SU-DHL-6 (cell line): Measurements from ENCODE around the gene GIPC2.

ENCODE experiments used
- H2AFZ ChIP-seq: fragments of 200-600 bp; sonication (generic); 2 replicates; pipeline ENCODE4 v1.6.1; 2014; ENCODE audit warnings: low read depth, mild to moderate bottlenecking, moderate library complexity, mixed read lengths, antibody characterized with exemption, low read length; ENCODE audit not compliant: severe bottlenecking
- H3F3A ChIP-seq: fragments of 200-600 bp; shearing (Covaris generic); 2 replicates; pipeline ENCODE4 v1.6.0; 2016; ENCODE audit warnings: antibody characterized with exemption, mild to moderate bottlenecking; ENCODE audit not compliant: insufficient read depth
- H3K27ac ChIP-seq: fragments of 200-600 bp; sonication (generic); 2 replicates; pipeline ENCODE4 v1.5.1; 2016; ENCODE audit warnings: low read depth, mild to moderate bottlenecking, low read length, moderate library complexity, mixed read lengths
- H3K27me3 ChIP-seq: fragments of 200-600 bp; sonication (generic), shearing (Covaris generic); 2 replicates; pipeline ENCODE4 v1.6.0; 2014; ENCODE audit warnings: mild to moderate bottlenecking, low read length
- H3K36me3 ChIP-seq: fragments of 200-600 bp; sonication (generic); 2 replicates; pipeline ENCODE4 v1.6.1; 2014; ENCODE audit warnings: mild to moderate bottlenecking, low read length, mixed read lengths
- H3K4me2 ChIP-seq: fragments of 300-600, 200-600 bp; shearing (Covaris generic), sonication (generic); 2 replicates; pipeline ENCODE4 v1.6.0; 2014; ENCODE audit warnings: low read length, low read depth, mild to moderate bottlenecking; ENCODE audit not compliant: poor library complexity, severe bottlenecking
- H3K4me3 ChIP-seq: fragments of 200-600 bp; sonication (generic); 2 replicates; pipeline ENCODE4 v1.5.1; 2014; ENCODE audit warnings: antibody characterized with exemption, low read length, mild to moderate bottlenecking, mixed read lengths; ENCODE audit not compliant: insufficient read depth, poor library complexity, severe bottlenecking
- H3K79me2 ChIP-seq: fragments of 200-600 bp; sonication (generic); 2 replicates; pipeline ENCODE4 v1.6.1; 2014; ENCODE audit warnings: mild to moderate bottlenecking, low read length, moderate library complexity; ENCODE audit not compliant: insufficient read depth
- H3K9ac ChIP-seq: fragments of 200-600 bp; sonication (generic); 2 replicates; pipeline ENCODE4 v1.7.0; 2014; ENCODE audit warnings: mild to moderate bottlenecking, low read length
- H3K9me2 ChIP-seq: fragments of 200-600 bp; sonication (generic); replicated peaks from 2 replicates; pipeline ENCODE4 v1.6.1; 2014; ENCODE audit warnings: low read length; ENCODE audit not compliant: insufficient read depth
- H3K9me3 ChIP-seq: fragments of 200-600 bp; sonication (generic); 2 replicates; pipeline ENCODE4 v1.6.1; 2014; ENCODE audit warnings: low read length, mixed read lengths; ENCODE audit not compliant: insufficient read depth
- H4K20me1 ChIP-seq: fragments of 200-600 bp; sonication (generic); 2 replicates; pipeline ENCODE4 v1.6.1; 2014; ENCODE audit warnings: low read depth, mild to moderate bottlenecking, antibody characterized with exemption, low read length, moderate library complexity, mixed read lengths
- EZH2phosphoT487 ChIP-seq: fragments of 200-600 bp; sonication (generic), shearing (Covaris generic); conservative IDR thresholded peaks from 2 replicates; pipeline ENCODE4 v1.6.1; 2018; ENCODE audit warnings: mild to moderate bottlenecking, antibody characterized with exemption, low read length, moderate library complexity, mixed read lengths
- TF ChIP-seq, protein P1 (sequence below): fragments of 200-600 bp; sonication (generic); IDR thresholded peaks from one replicate; pipeline ENCODE4 v1.5.1; 2017; ENCODE audit warnings: antibody characterized with exemption, mild to moderate bottlenecking, low read length, moderate library complexity; ENCODE audit not compliant: insufficient read depth, poor library complexity, severe bottlenecking

GIPC2 gene

GRCh38 chr1:78168306-78168705 is 122.5 kb downstream of the GIPC2 start:
- no peak overlapping the region for H2AFZ ChIP-seq

GRCh38 chr1:78170859-78171258 is 125.1 kb downstream of the GIPC2 start:
- no peaks in the 10 kb centered on the region for H4K20me1 ChIP-seq
- H3K9ac ChIP-seq = no peak overlapping the region
- no peaks in the 10 kb centered on the region for H3K36me3 ChIP-seq
- H3F3A ChIP-seq = no peaks in the 10 kb centered on the region
- no peaks in the 10 kb centered on the region for H3K79me2 ChIP-seq
- no peaks in the 10 kb centered on the region for H3K27me3 ChIP-seq
- H2AFZ ChIP-seq = no peak overlapping the region
- no peak overlapping the region for H3K4me2 ChIP-seq
- H3K9me2 ChIP-seq = no peaks in the 10 kb centered on the region
- no peak overlapping the region for H3K27ac ChIP-seq
- no peaks in the 10 kb centered on the region for H3K9me3 ChIP-seq
- H3K4me3 ChIP-seq = no peak overlapping the region
- TF ChIP-seq, protein P1, sequence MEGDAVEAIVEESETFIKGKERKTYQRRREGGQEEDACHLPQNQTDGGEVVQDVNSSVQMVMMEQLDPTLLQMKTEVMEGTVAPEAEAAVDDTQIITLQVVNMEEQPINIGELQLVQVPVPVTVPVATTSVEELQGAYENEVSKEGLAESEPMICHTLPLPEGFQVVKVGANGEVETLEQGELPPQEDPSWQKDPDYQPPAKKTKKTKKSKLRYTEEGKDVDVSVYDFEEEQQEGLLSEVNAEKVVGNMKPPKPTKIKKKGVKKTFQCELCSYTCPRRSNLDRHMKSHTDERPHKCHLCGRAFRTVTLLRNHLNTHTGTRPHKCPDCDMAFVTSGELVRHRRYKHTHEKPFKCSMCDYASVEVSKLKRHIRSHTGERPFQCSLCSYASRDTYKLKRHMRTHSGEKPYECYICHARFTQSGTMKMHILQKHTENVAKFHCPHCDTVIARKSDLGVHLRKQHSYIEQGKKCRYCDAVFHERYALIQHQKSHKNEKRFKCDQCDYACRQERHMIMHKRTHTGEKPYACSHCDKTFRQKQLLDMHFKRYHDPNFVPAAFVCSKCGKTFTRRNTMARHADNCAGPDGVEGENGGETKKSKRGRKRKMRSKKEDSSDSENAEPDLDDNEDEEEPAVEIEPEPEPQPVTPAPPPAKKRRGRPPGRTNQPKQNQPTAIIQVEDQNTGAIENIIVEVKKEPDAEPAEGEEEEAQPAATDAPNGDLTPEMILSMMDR = no peak
- TF ChIP-seq EZH2phosphoT487 = no peak

More at GRCh38 chr1:78168306-78168705, 122.5 kb downstream of the GIPC2 start:
- no peak overlapping the region for H3K9ac ChIP-seq
- H3K27ac ChIP-seq = no peak overlapping the region
- no peaks in the 10 kb centered on the region for H3K79me2 ChIP-seq
- no peaks in the 10 kb centered on the region for H4K20me1 ChIP-seq
- no peaks in the 10 kb centered on the region for H3K9me3 ChIP-seq
- H3K4me2 ChIP-seq = no peak overlapping the region
- no peak overlapping the region for H3K4me3 ChIP-seq
- TF ChIP-seq, protein P1 = no peak
- no peak for TF ChIP-seq EZH2phosphoT487
- no peaks in the 10 kb centered on the region for H3K27me3 ChIP-seq
- no peaks in the 10 kb centered on the region for H3K9me2 ChIP-seq
- no peaks in the 10 kb centered on the region for H3K36me3 ChIP-seq
- no peaks in the 10 kb centered on the region for H3F3A ChIP-seq

GRCh38 chr1:78171736-78172590 is 126.2 kb downstream of the GIPC2 start:
- Histone ChIP-seq H3K9ac (no peak overlapping the region), H3K27me3 (no peaks in the 10 kb centered on the region), H3K36me3 (no peaks in the 10 kb centered on the region), H3K4me3 (no peak overlapping the region), H3K9me2 (no peaks in the 10 kb centered on the region), H2AFZ (no peak overlapping the region), H3K4me2 (no peak overlapping the region), H4K20me1 (no peaks in the 10 kb centered on the region), H3F3A (no peaks in the 10 kb centered on the region), H3K27ac (no peak overlapping the region), H3K9me3 (no peaks in the 10 kb centered on the region), H3K79me2 (no peaks in the 10 kb centered on the region)
- TF ChIP-seq, protein P1 = no peak
- TF ChIP-seq EZH2phosphoT487 = no peak
